Measurements from ENCODE around the gene NLN. TPM values are rescaled to one million over a fixed set of nuclear protein-coding genes. Genes with fewer than 3 reads are reported as not detected.

The NLN gene
- total and polyA plus RNA-seq, 2 donors from 2014 or later, result 6.2 to 25.0 TPM

DNA sequence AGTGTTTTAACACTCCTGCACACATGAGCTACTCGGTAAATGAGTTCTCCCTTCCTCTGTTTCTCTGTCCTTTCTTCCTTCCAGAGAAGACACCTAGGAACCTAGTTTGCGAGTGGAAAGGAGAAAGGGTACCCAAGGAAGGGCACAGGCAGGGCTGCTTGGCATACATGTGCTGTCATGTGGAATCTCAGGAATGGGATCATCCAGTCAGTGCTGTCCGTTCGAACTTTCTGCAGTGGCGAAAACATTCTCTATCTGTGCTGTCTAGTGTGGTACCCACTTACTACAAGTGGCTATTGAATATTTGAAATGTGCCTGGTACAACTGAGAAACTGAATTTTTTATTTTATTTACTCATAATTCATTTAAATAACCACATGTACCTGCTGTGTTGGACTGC, 28.0 kb downstream of the NLN start:
- TF ChIP-seq, protein P1, sequence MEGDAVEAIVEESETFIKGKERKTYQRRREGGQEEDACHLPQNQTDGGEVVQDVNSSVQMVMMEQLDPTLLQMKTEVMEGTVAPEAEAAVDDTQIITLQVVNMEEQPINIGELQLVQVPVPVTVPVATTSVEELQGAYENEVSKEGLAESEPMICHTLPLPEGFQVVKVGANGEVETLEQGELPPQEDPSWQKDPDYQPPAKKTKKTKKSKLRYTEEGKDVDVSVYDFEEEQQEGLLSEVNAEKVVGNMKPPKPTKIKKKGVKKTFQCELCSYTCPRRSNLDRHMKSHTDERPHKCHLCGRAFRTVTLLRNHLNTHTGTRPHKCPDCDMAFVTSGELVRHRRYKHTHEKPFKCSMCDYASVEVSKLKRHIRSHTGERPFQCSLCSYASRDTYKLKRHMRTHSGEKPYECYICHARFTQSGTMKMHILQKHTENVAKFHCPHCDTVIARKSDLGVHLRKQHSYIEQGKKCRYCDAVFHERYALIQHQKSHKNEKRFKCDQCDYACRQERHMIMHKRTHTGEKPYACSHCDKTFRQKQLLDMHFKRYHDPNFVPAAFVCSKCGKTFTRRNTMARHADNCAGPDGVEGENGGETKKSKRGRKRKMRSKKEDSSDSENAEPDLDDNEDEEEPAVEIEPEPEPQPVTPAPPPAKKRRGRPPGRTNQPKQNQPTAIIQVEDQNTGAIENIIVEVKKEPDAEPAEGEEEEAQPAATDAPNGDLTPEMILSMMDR (IDR thresholded peaks at IDR 0.05; ENCODE audit: borderline replicate concordance, extremely low read depth, insufficient read depth), result no peak
- Histone ChIP-seq H3K4me3 (ENCODE audit: low read length in 3 of 3) (no peak overlapping the region), H3K27me3 (ENCODE audit: control insufficient read depth, insufficient read depth, low read length) (no peaks in the 10 kb centered on the region), H3K9me3 (ENCODE audit: control insufficient read depth in 2 of 3, insufficient read depth in 1 of 3, low read length in 3 of 3) (no peaks in the 10 kb centered on the region), H3K9ac (ENCODE audit: low read length in 3 of 3) (no peak overlapping the region), H3K4me1 (ENCODE audit: control insufficient read depth in 2 of 3, insufficient read depth in 2 of 3, low read depth in 1 of 3, low read length in 3 of 3) (no peaks in the 10 kb centered on the region), H3K27ac (ENCODE audit: low read depth in 2 of 2, low read length in 2 of 2) (no peak overlapping the region), H3K36me3 (ENCODE audit: control insufficient read depth in 2 of 3, insufficient read depth in 3 of 3, low read length in 3 of 3) (no peaks in the 10 kb centered on the region)
- FAIRE-seq (no peak), DNase-seq (no peak)
- intact Hi-C loops (cut with DNase I), result no loop called here

DNA sequence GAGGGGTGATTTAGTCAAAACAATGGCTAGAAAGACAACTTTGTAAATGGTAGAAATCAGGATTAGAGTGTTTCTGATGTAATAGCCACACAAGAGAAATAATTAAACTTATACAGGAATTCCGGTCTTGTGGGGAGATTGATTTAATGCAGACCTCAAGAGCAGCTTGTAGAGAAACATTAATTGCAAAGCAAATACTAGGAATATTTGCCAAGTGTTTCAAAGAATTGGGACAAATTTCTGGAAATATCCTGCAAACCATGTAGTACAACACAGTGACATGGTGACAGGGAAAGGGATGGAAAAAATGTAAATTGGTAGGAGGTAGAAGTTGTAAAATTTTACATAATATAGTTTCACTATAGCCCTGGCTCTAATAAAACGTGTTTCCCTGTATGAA, 28.9 kb downstream of the NLN start:
- Histone ChIP-seq H3K4me1 (ENCODE audit: control insufficient read depth in 2 of 3, insufficient read depth in 2 of 3, low read depth in 1 of 3, low read length in 3 of 3) (no peaks in the 10 kb centered on the region), H3K27ac (ENCODE audit: low read depth in 2 of 2, low read length in 2 of 2) (no peak overlapping the region), H3K36me3 (ENCODE audit: control insufficient read depth in 2 of 3, insufficient read depth in 3 of 3, low read length in 3 of 3) (no peaks in the 10 kb centered on the region), H3K27me3 (ENCODE audit: control insufficient read depth, insufficient read depth, low read length) (no peaks in the 10 kb centered on the region), H3K4me3 (ENCODE audit: low read length in 3 of 3) (no peak overlapping the region), H3K9me3 (ENCODE audit: control insufficient read depth in 2 of 3, insufficient read depth in 1 of 3, low read length in 3 of 3) (no peaks in the 10 kb centered on the region), H3K9ac (ENCODE audit: low read length in 3 of 3) (no peak overlapping the region)
- intact Hi-C loops (cut with DNase I), result no loop called here
- peak in 1 of 5 donors; percentile 11 for DNase-seq
- TF ChIP-seq, protein P1 (IDR thresholded peaks at IDR 0.05; ENCODE audit: borderline replicate concordance, extremely low read depth, insufficient read depth), result no peak
- no peak for FAIRE-seq

DNA sequence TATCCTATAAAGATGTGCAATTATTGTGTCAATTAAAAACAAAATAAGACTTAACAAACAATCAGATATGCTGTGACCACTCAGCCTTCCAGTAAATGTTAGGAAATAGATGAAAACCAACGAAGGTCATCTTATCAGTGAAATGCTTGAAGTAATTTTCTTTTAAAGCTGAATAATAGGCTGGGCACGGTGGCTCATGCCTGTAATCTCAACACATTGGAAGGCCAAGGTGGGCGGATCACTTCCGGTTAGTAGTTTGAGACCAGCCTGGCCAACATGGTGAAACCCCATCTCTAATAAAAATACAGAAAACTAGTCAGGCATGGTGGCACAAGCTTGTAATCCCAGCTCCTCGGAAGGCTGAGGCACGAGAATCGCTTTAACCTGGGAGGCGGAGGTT, 31.2 kb downstream of the NLN start:
- FAIRE-seq, result no peak
- no peak overlapping the region for H3K27ac ChIP-seq (ENCODE audit: low read depth in 2 of 2, low read length in 2 of 2)
- intact Hi-C loops (cut with DNase I), result no loop called here

More for the DNA sequence above, 31.2 kb downstream of the NLN start:
- no peak for DNase-seq
- TF ChIP-seq, protein P1 (IDR thresholded peaks at IDR 0.05; ENCODE audit: borderline replicate concordance, extremely low read depth, insufficient read depth), result no peak
- Histone ChIP-seq H3K9me3 (ENCODE audit: control insufficient read depth in 2 of 3, insufficient read depth in 1 of 3, low read length in 3 of 3) (no peaks in the 10 kb centered on the region), H3K36me3 (ENCODE audit: control insufficient read depth in 2 of 3, insufficient read depth in 3 of 3, low read length in 3 of 3) (no peaks in the 10 kb centered on the region), H3K4me3 (ENCODE audit: low read length in 3 of 3) (no peak overlapping the region), H3K4me1 (ENCODE audit: control insufficient read depth in 2 of 3, insufficient read depth in 2 of 3, low read depth in 1 of 3, low read length in 3 of 3) (no peaks in the 10 kb centered on the region), H3K9ac (ENCODE audit: low read length in 3 of 3) (no peak overlapping the region), H3K27me3 (ENCODE audit: control insufficient read depth, insufficient read depth, low read length) (no peaks in the 10 kb centered on the region)

Measured in kidney (tissue), 14 donors.